Pancreas (tissue), 10 donors: Measurements from ENCODE around the gene IER5. TPM values are rescaled to one million over a fixed set of nuclear protein-coding genes. Genes with fewer than 3 reads are reported as not detected.
A peak's percentile ranks its signal among the peaks of the same experiment; 100 is the strongest.

ENCODE experiments used
- ATAC-seq, 4 donors: fragments of 200-7000 bp; cut with Tn5 transposase; one replicate each; pipeline versions ENCODE4 v1.8.0 to v1.9.1; 2020; ENCODE audit warnings: mild to moderate bottlenecking in 4 of 4, moderate library complexity in 4 of 4
- DNase-seq, 6 donors: peaks; one replicate each; pipeline ENCODE4 v3.0.0-alpha.2; 2020
- FAIRE-seq: peaks from 2 replicates; lab custom pipeline; 2012; peaks lifted over from hg19 to GRCh38; lab: Jason Lieb, UNC
- H3K27ac ChIP-seq, 4 donors: fragments of 200-600 bp; sonication (generic); 1 replicate in 3 of 4; 2 replicates in 1 of 4; pipeline versions ENCODE4 v1.5.0 to v1.8.0; 2020
- H3K27me3 ChIP-seq, 4 donors: fragments of 200-600 bp; one replicate each; pipeline ENCODE4 v1.8.0; 2021
- H3K36me3 ChIP-seq, 3 donors: fragments of 200-600 bp; sonication (generic) in 1 of 3; one replicate each; pipeline versions ENCODE4 v1.5.0 to v1.8.0; 2020 to 2021
- H3K4me1 ChIP-seq, 3 donors: fragments of 200-600 bp; one replicate each; pipeline ENCODE4 v1.8.0; 2021
- H3K4me3 ChIP-seq, 4 donors: fragments of 200-600 bp; sonication (generic) in 2 of 4; one replicate each; pipeline versions ENCODE4 v1.5.0 to v1.8.0; 2020 to 2021
- H3K9me3 ChIP-seq, 4 donors: fragments of 200-600 bp; one replicate each; pipeline ENCODE4 v1.8.0; 2021
- CTCF ChIP-seq, 4 donors: fragments of 200-600 bp; sonication (generic) in 3 of 4; IDR thresholded peaks; one replicate each; pipeline versions ENCODE4 v1.5.0 to v1.8.0; 2021; ENCODE audit warnings: antibody characterized with exemption in 4 of 4
- WGBS, 2 donors: extraction: QIAGEN DNeasy Blood & Tissue Kit; methylation state at CpG; one replicate each; pipeline ENCODE4 v1.1.7; 2013; 5-methylcytosine and 5-hydroxymethylcytosine counted together
- intact Hi-C, 3 donors: fragments of 100-400 bp; cut with DNase I; formaldehyde crosslinking; loops; one replicate each; pipeline versions ENCODE4 v1.11.1 to v1.14.2; 2022
- polyA plus RNA-seq, 2 donors: library from polyadenylated mRNA; stranded (reverse); fragments of 200-250 nt; gene quantifications; one replicate each; pipeline ENCODE4 v1.2.3, GENCODE V29; 2013
- total RNA-seq, 6 donors: library from RNA; stranded (reverse); fragmentation: NEBNext Ultra II Directional in 4 of 6; extraction: Animal tissue kit (Norgen Biotek cat#: 25700) in 4 of 6; gene quantifications; one replicate each; pipeline versions ENCODE4 v1.2.1 to v1.2.4, GENCODE V29; 2021 to 2023
- donor health status: healthy with polysubstance abuse.
- donor health status: DM: no; HTN: no; CAD: no; lungs with moderate emphysema.
- donor health status: DM: no; HTN: no; CAD: no.
- donor health status: control.
- donor health status: control.
- donor health status: Bipolar disorder and iron deficiency.
- donor health status: DM: yes; HTN: yes; CAD: no.
- donor health status: DM: no; HTN: no; CAD: no.
- donor health status: DM: no; HTN: no; CAD: no.
- donor health status: DM: yes; HTN: yes; CAD: no.

Gene IER5
- total and polyA plus RNA-seq, 8 donors: 2.3 to 6.8 (median 3.3) TPM

GRCh38 chr1:181134543-181135436 lies 46.3 kb downstream of the IER5 start:
- Histone ChIP-seq H3K4me3 (peak overlapping the region in 1 of 4 donors; percentile 14), H3K27ac (peak overlapping the region; percentile 26 to 61 (median 48)), H3K36me3 (no peaks in the 10 kb centered on the region), H3K4me1 (peaks cover 6 to 9% (median 7%) of the 10 kb centered on the region in 3 donors), H3K27me3 (no peaks in the 10 kb centered on the region), H3K9me3 (no peaks in the 10 kb centered on the region)
- intact Hi-C loops: loop anchor here in 1 of 3 donors (10.0 kb wide), 1 partner anchor 50 kb away; the partner anchor contains the start of gene IER5
- ATAC-seq (peak; percentile 64 to 92 (median 82)), DNase-seq (peak in 4 of 6 donors; percentile 42 to 90 (median 83)), FAIRE-seq (no peak)
- 81% methylated on average over 16 to 17 of the region's 17 CpGs for WGBS, 2 donors
- no peak for TF ChIP-seq CTCF (IDR thresholded peaks at IDR 0.05)

- H3K4me3 ChIP-seq: peak overlapping the region in 1 of 4 donors; percentile 14
- intact Hi-C loops: loop anchor here in 1 of 3 donors (10.0 kb wide), 1 partner anchor 51 kb away; the partner anchor contains the start of gene IER5
- no peaks in the 10 kb centered on the region for H3K9me3 ChIP-seq
- ATAC-seq (peak; percentile 10 to 65 (median 46)), DNase-seq (peak in 1 of 6 donors; percentile 12), FAIRE-seq (no peak)
- H3K27me3 ChIP-seq: no peaks in the 10 kb centered on the region
- peak overlapping the region; percentile 26 to 61 (median 48) for H3K27ac ChIP-seq
- TF ChIP-seq CTCF (IDR thresholded peaks at IDR 0.05): peak in 1 of 4 donors; percentile 29
- WGBS, 2 donors: 80 to 87% methylated on average over 2 of the region's 2 CpGs
- no peaks in the 10 kb centered on the region for H3K36me3 ChIP-seq
- peaks cover 6 to 9% (median 7%) of the 10 kb centered on the region in 3 donors for H3K4me1 ChIP-seq
Observed at GRCh38 chr1:181135437-181135731, 46.9 kb downstream of the IER5 start.

GRCh38 chr1:181135815-181136737 lies 47.6 kb downstream of the IER5 start:
- FAIRE-seq (no peak), DNase-seq (peak in 1 of 6 donors; percentile 16)

GRCh38 chr1:181136738-181137122 lies 48.2 kb downstream of the IER5 start:
- Histone ChIP-seq H3K27ac (no peak overlapping the region), H3K9me3 (no peaks in the 10 kb centered on the region), H3K27me3 (no peaks in the 10 kb centered on the region), H3K4me3 (no peak overlapping the region), H3K4me1 (peaks cover 6 to 12% (median 9%) of the 10 kb centered on the region in 3 donors), H3K36me3 (no peaks in the 10 kb centered on the region)
- WGBS, 2 donors: 93 to 95% methylated on average over 8 of the region's 8 CpGs
- FAIRE-seq (no peak), ATAC-seq (no peak), DNase-seq (peak in 1 of 6 donors; percentile 11)
- intact Hi-C loops: loop anchor here in 1 of 3 donors (10.0 kb wide), 1 partner anchor 52 kb away; the partner anchor contains the start of gene IER5
- TF ChIP-seq CTCF (IDR thresholded peaks at IDR 0.05): no peak

More at GRCh38 chr1:181135815-181136737, 47.6 kb downstream of the IER5 start:
- peak; percentile 33 to 69 (median 52) for ATAC-seq
- 88 to 90% methylated on average over 12 of the region's 12 CpGs for WGBS, 2 donors
- Histone ChIP-seq H3K4me1 (peaks cover 6 to 9% (median 7%) of the 10 kb centered on the region in 3 donors), H3K27me3 (no peaks in the 10 kb centered on the region), H3K4me3 (peak overlapping the region in 1 of 4 donors; percentile 14), H3K9me3 (no peaks in the 10 kb centered on the region), H3K36me3 (no peaks in the 10 kb centered on the region), H3K27ac (peak overlapping the region; percentile 26 to 61 (median 36))
- intact Hi-C loops: loop anchor here in 1 of 3 donors (10.0 kb wide), 1 partner anchor 51 kb away; the partner anchor contains the start of gene IER5
- TF ChIP-seq CTCF (IDR thresholded peaks at IDR 0.05): no peak
